AG08396 (cell line): ENCODE data around the gene NEGR1.

Experiments used
- DNase-seq: peaks from one replicate; pipeline ENCODE4 v3.0.0; 2012; ENCODE audit warnings: low spot score, mixed read lengths

NEGR1 gene

GRCh38 chr1:71561729-71562128, 720.6 kb downstream of the NEGR1 start:
- peak; percentile 25 for DNase-seq

- no peak for DNase-seq
Measured at GRCh38 chr1:71561206-71561605, 721.1 kb downstream of the NEGR1 start.

GRCh38 chr1:71559880-71560279, 722.5 kb downstream of the NEGR1 start:
- DNase-seq, result no peak

GRCh38 chr1:71557138-71557537, 725.2 kb downstream of the NEGR1 start:
- no peak for DNase-seq

- no peak for DNase-seq
Measured at GRCh38 chr1:71548398-71548890, 733.9 kb downstream of the NEGR1 start.

GRCh38 chr1:71542155-71542554, 740.2 kb downstream of the NEGR1 start:
- DNase-seq, result no peak

- no peak for DNase-seq
Measured at GRCh38 chr1:71533950-71534349, 748.4 kb downstream of the NEGR1 start.

GRCh38 chr1:71532343-71532742, 750.0 kb downstream of the NEGR1 start:
- DNase-seq, result no peak

GRCh38 chr1:71526824-71527223, 755.5 kb downstream of the NEGR1 start:
- DNase-seq, result no peak

- no peak for DNase-seq
Measured at GRCh38 chr1:71522721-71523120, 759.6 kb downstream of the NEGR1 start.

GRCh38 chr1:71521655-71522264, 760.6 kb downstream of the NEGR1 start:
- peak; percentile 18 for DNase-seq

GRCh38 chr1:71511505-71511904, 770.8 kb downstream of the NEGR1 start:
- no peak for DNase-seq

- DNase-seq, result no peak
Measured at GRCh38 chr1:71510725-71511124, 771.6 kb downstream of the NEGR1 start.

GRCh38 chr1:71509051-71509595, 773.2 kb downstream of the NEGR1 start:
- DNase-seq, result no peak

- no peak for DNase-seq
Measured at GRCh38 chr1:71502006-71502405, 780.3 kb downstream of the NEGR1 start.

GRCh38 chr1:71498542-71498941, 783.8 kb downstream of the NEGR1 start:
- no peak for DNase-seq

GRCh38 chr1:71494163-71494562, 788.2 kb downstream of the NEGR1 start:
- no peak for DNase-seq

- no peak for DNase-seq
Measured at GRCh38 chr1:71492298-71493041, 789.9 kb downstream of the NEGR1 start.

- peak; percentile 4 for DNase-seq
Measured at GRCh38 chr1:71490432-71490831, 791.9 kb downstream of the NEGR1 start.

GRCh38 chr1:71488555-71489252, 793.6 kb downstream of the NEGR1 start:
- DNase-seq, result no peak

GRCh38 chr1:71473331-71473730, 809.0 kb downstream of the NEGR1 start:
- no peak for DNase-seq

- no peak for DNase-seq
Measured at GRCh38 chr1:71465093-71465492, 817.2 kb downstream of the NEGR1 start.

GRCh38 chr1:71464016-71464415, 818.3 kb downstream of the NEGR1 start:
- no peak for DNase-seq
